K562 (cell line): ENCODE results near the gene MTOR.

Experiments used
- EZH2 ChIP-seq: IDR thresholded peaks from 2 replicates; pipeline ENCODE4 v1.6.1; 2012; ENCODE audit warnings: low read depth, mild to moderate bottlenecking, inconsistent platforms, low read length, borderline replicate concordance
- FOXA1 ChIP-seq: fragments of 450-650 bp; IDR thresholded peaks from 2 replicates; pipeline ENCODE4 v1.6.1; 2016; ENCODE audit warnings: mild to moderate bottlenecking, borderline replicate concordance
- LARP7 ChIP-seq: fragments of 450-650 bp; IDR thresholded peaks from 2 replicates; pipeline ENCODE4 v1.6.1; 2016
- MAX ChIP-seq: sonication (generic); formaldehyde crosslinking; IDR thresholded peaks from 2 replicates; pipeline ENCODE4 v1.9.0; 2022; ENCODE audit warnings: mild to moderate bottlenecking, missing genetic modification reagents
- MAZ ChIP-seq, 2 experiments: fragments of 450-650 bp in 1 of 2; sonication (generic) in 1 of 2; formaldehyde crosslinking; IDR thresholded peaks in 1 of 2; conservative IDR thresholded peaks in 1 of 2; 2 replicates each; pipeline versions ENCODE4 v1.4.0 to v1.5.0; 2020; ENCODE audit warnings: mild to moderate bottlenecking in 1 of 2, missing genetic modification reagents in 1 of 2
- MYC ChIP-seq, 2 experiments: fragments of 250-450 bp in 1 of 2; sonication (Bioruptor Pico) in 1 of 2; IDR thresholded peaks; 2 replicates each; pipeline versions ENCODE4 v1.5.1 to v1.6.1; 2012 to 2021; ENCODE audit warnings: low read depth in 2 of 2, borderline replicate concordance in 1 of 2, improper control_type of control experiment in 1 of 2, low read length in 1 of 2, mild to moderate bottlenecking in 1 of 2, moderate library complexity in 1 of 2
- PHF8 ChIP-seq: fragments of 200-600 bp; sonication (generic); IDR thresholded peaks from 2 replicates; pipeline ENCODE4 v1.6.1; 2012; ENCODE audit warnings: mixed run types, mild to moderate bottlenecking, inconsistent platforms, low read length, moderate library complexity, borderline replicate concordance
- POLR2AphosphoS5 ChIP-seq: IDR thresholded peaks from 2 replicates; pipeline ENCODE4 v1.6.1; 2011; ENCODE audit warnings: mild to moderate bottlenecking, low read depth, low read length, moderate library complexity; ENCODE audit not compliant: control insufficient read depth, insufficient read depth
- RB1 ChIP-seq: fragments of 450-650 bp; IDR thresholded peaks from 2 replicates; pipeline ENCODE4 v1.6.1; 2017; ENCODE audit warnings: low read depth, mild to moderate bottlenecking
- SIRT6 ChIP-seq: IDR thresholded peaks from one replicate; pipeline ENCODE4 v1.6.1; 2012; ENCODE audit warnings: low read depth, mild to moderate bottlenecking, control low read depth, inconsistent platforms, low read length, moderate library complexity
- SP2 ChIP-seq: IDR thresholded peaks from 2 replicates; pipeline ENCODE4 v1.6.1; 2011; ENCODE audit warnings: mild to moderate bottlenecking, low read depth, low read length, moderate library complexity; ENCODE audit not compliant: poor library complexity, severe bottlenecking; ENCODE audit errors: extremely low read depth
- SREBF2 ChIP-seq: sonication (generic); formaldehyde crosslinking; IDR thresholded peaks from 2 replicates; pipeline ENCODE4 v1.4.0; 2020; ENCODE audit warnings: mild to moderate bottlenecking, missing genetic modification reagents
- ZFP30 ChIP-seq: fragments of 250-450 bp; sonication (Bioruptor Pico); IDR thresholded peaks from 2 replicates; pipeline ENCODE4 v1.8.0; 2022; ENCODE audit warnings: moderate library complexity, mild to moderate bottlenecking, inconsistent platforms, borderline replicate concordance
- TF ChIP-seq, protein P1 (sequence below): fragments of 250-450 bp; sonication (Bioruptor Pico); IDR thresholded peaks from 2 replicates; pipeline ENCODE4 v1.5.0; 2022; ENCODE audit warnings: mild to moderate bottlenecking

GRCh38 chr1:11157394-11157793, 105.0 kb downstream of the MTOR start:
- TF ChIP-seq, protein P1, sequence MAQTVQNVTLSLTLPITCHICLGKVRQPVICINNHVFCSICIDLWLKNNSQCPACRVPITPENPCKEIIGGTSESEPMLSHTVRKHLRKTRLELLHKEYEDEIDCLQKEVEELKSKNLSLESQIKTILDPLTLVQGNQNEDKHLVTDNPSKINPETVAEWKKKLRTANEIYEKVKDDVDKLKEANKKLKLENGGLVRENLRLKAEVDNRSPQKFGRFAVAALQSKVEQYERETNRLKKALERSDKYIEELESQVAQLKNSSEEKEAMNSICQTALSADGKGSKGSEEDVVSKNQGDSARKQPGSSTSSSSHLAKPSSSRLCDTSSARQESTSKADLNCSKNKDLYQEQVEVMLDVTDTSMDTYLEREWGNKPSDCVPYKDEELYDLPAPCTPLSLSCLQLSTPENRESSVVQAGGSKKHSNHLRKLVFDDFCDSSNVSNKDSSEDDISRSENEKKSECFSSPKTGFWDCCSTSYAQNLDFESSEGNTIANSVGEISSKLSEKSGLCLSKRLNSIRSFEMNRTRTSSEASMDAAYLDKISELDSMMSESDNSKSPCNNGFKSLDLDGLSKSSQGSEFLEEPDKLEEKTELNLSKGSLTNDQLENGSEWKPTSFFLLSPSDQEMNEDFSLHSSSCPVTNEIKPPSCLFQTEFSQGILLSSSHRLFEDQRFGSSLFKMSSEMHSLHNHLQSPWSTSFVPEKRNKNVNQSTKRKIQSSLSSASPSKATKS (CRISPR knock-in tag): no peak
- TF ChIP-seq RB1 (no peak), FOXA1 (no peak), SP2 (no peak), SIRT6 (no peak), MYC (IDR thresholded peaks at IDR 0.05; ENCODE audit: low read depth, low read length) (no peak), MYC (CRISPR knock-in tag; IDR thresholded peaks at IDR 0.05; ENCODE audit: borderline replicate concordance, low read depth) (no peak), ZFP30 (no peak), LARP7 (no peak), POLR2AphosphoS5 (no peak), MAZ (CRISPR knock-in tag; conservative IDR thresholded peaks at IDR 0.05 in 1 of 2, IDR thresholded peaks at IDR 0.05 in 1 of 2) (no peak), EZH2 (no peak), MAX (CRISPR knock-in tag) (no peak), SREBF2 (CRISPR knock-in tag) (no peak), PHF8 (no peak)
